SJCRH30 (cell line): ENCODE data around the gene SF3A2. TPM values are rescaled to one million over a fixed set of nuclear protein-coding genes. Genes with fewer than 3 reads are reported as not detected.

Experiments used
- DNase-seq, 2 experiments: peaks; one replicate each; pipeline ENCODE4 v3.0.0-alpha.2; 2015 to 2020
- H3K27ac ChIP-seq: fragments of 250-450 bp; sonication (Bioruptor Pico); 2 replicates; pipeline ENCODE4 v1.5.1; 2020; ENCODE audit warnings: mild to moderate bottlenecking, moderate library complexity
- H3K27me3 ChIP-seq: fragments of 250-450 bp; sonication (Bioruptor Pico); 2 replicates; pipeline ENCODE4 v1.5.1; 2020; ENCODE audit warnings: mild to moderate bottlenecking, moderate library complexity
- H3K36me3 ChIP-seq: fragments of 250-450 bp; sonication (Bioruptor Pico); 2 replicates; pipeline ENCODE4 v1.5.1; 2020; ENCODE audit warnings: mild to moderate bottlenecking, moderate library complexity
- H3K4me1 ChIP-seq: fragments of 250-450 bp; sonication (Bioruptor Pico); 2 replicates; pipeline ENCODE4 v1.5.1; 2020; ENCODE audit warnings: mild to moderate bottlenecking, moderate library complexity
- H3K4me3 ChIP-seq: fragments of 250-450 bp; sonication (Bioruptor Pico); 2 replicates; pipeline ENCODE4 v1.5.1; 2020; ENCODE audit warnings: mild to moderate bottlenecking, moderate library complexity
- H3K9me3 ChIP-seq: fragments of 250-450 bp; sonication (Bioruptor Pico); replicated peaks from 2 replicates; pipeline ENCODE4 v1.5.1; 2020; ENCODE audit warnings: mild to moderate bottlenecking, moderate library complexity
- total RNA-seq: library from RNA; depleted of rRNA; stranded (reverse); fragments of >200 nt; shearing (Covaris generic); gene quantifications from 2 replicates; pipeline ENCODE4 v1.2.3, GENCODE V29; 2014

SF3A2 gene
- total RNA-seq, 1 experiment from 2014 or later: 49.1 TPM

DNA sequence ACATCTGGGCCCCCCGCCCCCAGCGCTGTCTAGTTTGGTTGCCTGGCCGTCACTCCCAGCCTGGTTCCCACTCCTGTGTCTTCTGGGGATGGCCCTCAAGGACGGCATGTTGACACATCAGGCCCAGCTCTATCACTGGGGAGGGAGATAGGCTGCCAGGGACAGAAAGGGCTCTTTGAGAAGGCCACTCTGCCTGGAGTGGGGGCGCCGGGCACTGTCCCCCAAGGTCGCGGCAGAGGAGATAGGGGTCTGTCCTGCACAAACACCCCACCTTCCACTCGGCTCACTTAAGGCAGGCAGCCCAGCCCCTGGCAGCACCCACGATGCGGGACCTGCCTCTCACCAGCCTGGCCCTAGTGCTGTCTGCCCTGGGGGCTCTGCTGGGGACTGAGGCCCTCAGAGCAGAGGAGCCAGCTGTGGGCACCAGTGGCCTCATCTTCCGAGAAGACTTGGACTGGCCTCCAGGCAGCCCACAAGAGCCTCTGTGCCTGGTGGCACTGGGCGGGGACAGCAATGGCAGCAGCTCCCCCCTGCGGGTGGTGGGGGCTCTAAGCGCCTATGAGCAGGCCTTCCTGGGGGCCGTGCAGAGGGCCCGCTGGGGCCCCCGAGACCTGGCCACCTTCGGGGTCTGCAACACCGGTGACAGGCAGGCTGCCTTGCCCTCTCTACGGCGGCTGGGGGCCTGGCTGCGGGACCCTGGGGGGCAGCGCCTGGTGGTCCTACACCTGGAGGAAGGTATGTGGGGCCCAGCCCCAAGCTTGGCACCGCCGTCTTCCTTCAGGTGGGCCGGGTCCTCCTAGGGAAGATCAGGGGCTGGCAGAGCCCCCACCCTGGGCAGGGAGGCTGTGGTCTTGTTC, 12.6 kb downstream of the SF3A2 start, which contains the start of gene AMH:
TSS of gene AMH (plus strand) at position 314 of the 857 bp plus-strand sequence. CDS start at position 324, 10 bp downstream.
- H3K27me3 ChIP-seq: no peaks in the 10 kb centered on the region
- no peak within 1 kb of the TSS for H3K4me3 ChIP-seq
- H3K4me1 ChIP-seq: no peaks in the 10 kb centered on the region
- H3K36me3 ChIP-seq: peaks cover 67% of the 10 kb centered on the region
- H3K9me3 ChIP-seq: no peaks in the 10 kb centered on the region
- no peak for DNase-seq
- H3K27ac ChIP-seq: no peak within 1 kb of the TSS

- no peaks in the 10 kb centered on the region for H3K27me3 ChIP-seq
- H3K27ac ChIP-seq: no peak overlapping the region
- DNase-seq: no peak
- H3K36me3 ChIP-seq: peaks cover 59% of the 10 kb centered on the region
- H3K4me3 ChIP-seq: no peak overlapping the region
- peaks cover 4% of the 10 kb centered on the region for H3K4me1 ChIP-seq
- H3K9me3 ChIP-seq: no peaks in the 10 kb centered on the region
These were observed 13.5 kb downstream of the SF3A2 start for GRCh38 chr19:2249880-2250765.

- no peaks in the 10 kb centered on the region for H3K27me3 ChIP-seq
- H3K9me3 ChIP-seq: no peaks in the 10 kb centered on the region
- peaks cover 10% of the 10 kb centered on the region for H3K4me1 ChIP-seq
- H3K36me3 ChIP-seq: peaks cover 53% of the 10 kb centered on the region
- no peak for DNase-seq
- H3K4me3 ChIP-seq: no peak overlapping the region
- no peak overlapping the region for H3K27ac ChIP-seq
These were observed 14.1 kb downstream of the SF3A2 start for GRCh38 chr19:2250766-2251105.

GRCh38 chr19:2251106-2252054, 14.8 kb downstream of the SF3A2 start:
- H3K4me1 ChIP-seq: peaks cover 12% of the 10 kb centered on the region
- DNase-seq: no peak

DNA sequence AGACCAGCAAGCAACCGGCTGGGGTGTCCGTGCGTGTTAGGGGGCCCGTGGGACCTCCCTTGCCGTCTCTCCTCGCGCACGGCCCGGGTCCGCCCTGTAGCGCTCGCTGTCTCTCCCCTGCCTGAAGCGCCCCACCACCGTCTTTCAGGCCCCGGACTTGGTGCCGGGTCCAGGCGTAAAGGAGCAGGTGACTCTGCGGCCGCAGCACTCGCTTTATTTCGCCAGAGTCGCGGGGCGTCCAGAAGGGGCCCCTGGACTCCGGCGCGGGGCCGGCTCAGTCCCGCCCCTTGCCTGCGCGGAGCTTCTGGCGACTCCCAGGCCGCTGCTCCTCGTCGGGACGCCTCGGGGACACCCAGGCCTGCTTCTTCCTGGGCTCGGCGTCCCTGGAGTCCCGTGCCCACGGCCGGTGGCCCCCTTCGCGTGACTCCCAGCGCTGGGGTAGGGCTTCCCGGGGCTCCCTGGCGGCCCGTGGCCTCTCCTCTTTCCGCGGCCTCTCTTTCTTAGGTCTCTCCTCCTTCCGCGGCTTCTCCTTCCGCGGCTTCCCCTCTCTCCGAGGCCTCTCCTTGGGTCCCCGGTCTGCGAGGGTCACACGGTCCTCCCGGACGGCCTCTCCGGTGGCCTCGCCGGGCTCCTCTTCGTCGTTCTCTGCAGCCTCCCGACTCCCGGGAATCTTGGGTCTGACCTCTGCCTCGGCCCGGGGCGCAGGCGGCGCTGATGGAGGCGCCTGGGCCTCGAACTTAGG, 15.6 kb downstream of the SF3A2 start:
- H3K4me3 ChIP-seq: no peak overlapping the region
- no peak overlapping the region for H3K27ac ChIP-seq
- H3K9me3 ChIP-seq: no peaks in the 10 kb centered on the region
- DNase-seq: no peak
- no peaks in the 10 kb centered on the region for H3K27me3 ChIP-seq
- peaks cover 12% of the 10 kb centered on the region for H3K4me1 ChIP-seq
- peaks cover 40% of the 10 kb centered on the region for H3K36me3 ChIP-seq

More at GRCh38 chr19:2251106-2252054, 14.8 kb downstream of the SF3A2 start:
- Histone ChIP-seq H3K27ac (no peak overlapping the region), H3K4me3 (no peak overlapping the region), H3K9me3 (no peaks in the 10 kb centered on the region), H3K27me3 (no peaks in the 10 kb centered on the region), H3K36me3 (peaks cover 47% of the 10 kb centered on the region)

DNA sequence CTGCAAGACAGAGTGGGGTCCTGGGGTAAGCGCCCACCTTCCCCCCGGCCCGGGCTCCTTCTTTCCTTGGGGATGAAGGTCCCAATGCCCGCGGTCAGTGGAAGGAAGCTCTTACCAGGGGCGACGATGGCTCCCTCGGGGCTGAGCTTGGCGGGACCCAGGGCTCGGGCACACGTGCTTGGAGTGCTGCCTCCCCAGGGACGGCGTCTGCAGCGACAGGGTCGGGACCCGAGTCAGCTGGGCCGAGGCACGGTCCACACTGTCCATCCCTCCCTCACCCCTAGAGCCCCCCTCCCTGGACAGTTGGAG, 16.1 kb downstream of the SF3A2 start:
- Histone ChIP-seq H3K4me3 (no peak overlapping the region), H3K4me1 (peaks cover 15% of the 10 kb centered on the region), H3K9me3 (no peaks in the 10 kb centered on the region), H3K27ac (no peak overlapping the region), H3K27me3 (no peaks in the 10 kb centered on the region), H3K36me3 (peaks cover 35% of the 10 kb centered on the region)
- no peak for DNase-seq

- Histone ChIP-seq H3K36me3 (peaks cover 35% of the 10 kb centered on the region), H3K27ac (no peak overlapping the region), H3K9me3 (no peaks in the 10 kb centered on the region), H3K4me1 (peaks cover 16% of the 10 kb centered on the region), H3K4me3 (no peak overlapping the region), H3K27me3 (no peaks in the 10 kb centered on the region)
- no peak for DNase-seq
These were observed 16.8 kb downstream of the SF3A2 start for GRCh38 chr19:2253106-2254063.

GRCh38 chr19:2254064-2254872, 17.6 kb downstream of the SF3A2 start:
- H3K27ac ChIP-seq: no peak overlapping the region
- H3K27me3 ChIP-seq: no peaks in the 10 kb centered on the region
- peaks cover 26% of the 10 kb centered on the region for H3K36me3 ChIP-seq
- H3K9me3 ChIP-seq: no peaks in the 10 kb centered on the region
- no peak overlapping the region for H3K4me3 ChIP-seq
- peaks cover 16% of the 10 kb centered on the region for H3K4me1 ChIP-seq
- DNase-seq: no peak

DNA sequence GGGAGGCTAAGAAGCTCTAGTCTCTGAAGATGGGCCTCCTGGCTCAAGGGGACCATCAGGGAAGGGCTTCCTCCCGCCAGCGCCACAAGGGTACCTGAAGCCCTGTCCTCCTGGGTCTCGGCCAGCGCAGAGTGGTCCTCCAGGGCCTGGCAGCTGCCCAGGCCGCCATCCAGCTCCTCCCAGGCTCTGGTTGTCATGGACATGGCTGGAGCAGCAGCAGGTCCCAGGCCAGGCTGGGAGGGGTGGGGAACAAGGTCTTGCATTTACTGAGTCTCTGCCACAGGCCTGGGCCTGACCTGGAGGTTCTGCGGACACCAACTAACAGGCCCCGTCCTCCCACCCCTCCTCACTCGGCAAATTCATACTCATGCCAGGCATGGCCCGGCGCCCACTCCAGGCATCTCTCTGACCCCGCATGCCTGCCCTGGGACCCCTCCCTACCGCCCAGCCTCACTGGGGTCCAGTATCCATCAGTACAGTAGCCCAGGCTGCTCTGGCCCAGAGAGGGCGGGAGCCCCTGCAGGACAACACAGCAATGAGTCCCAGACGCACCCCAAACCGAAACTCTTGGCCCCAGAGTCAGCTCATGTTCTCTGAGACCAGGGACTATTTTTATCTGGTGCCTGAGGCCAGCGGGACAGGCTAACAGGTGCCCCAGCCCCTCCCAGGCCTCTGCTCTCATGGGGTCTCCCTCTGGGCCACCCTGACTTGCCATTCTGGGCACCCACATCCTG, 18.7 kb downstream of the SF3A2 start:
- H3K4me1 ChIP-seq: peaks cover 16% of the 10 kb centered on the region
- H3K9me3 ChIP-seq: no peaks in the 10 kb centered on the region
- peaks cover 18% of the 10 kb centered on the region for H3K36me3 ChIP-seq
- H3K27ac ChIP-seq: peak overlapping the region; percentile 96
- peak; percentile 71 to 75 for DNase-seq
- H3K27me3 ChIP-seq: no peaks in the 10 kb centered on the region
- peak overlapping the region; percentile 64 for H3K4me3 ChIP-seq

DNA sequence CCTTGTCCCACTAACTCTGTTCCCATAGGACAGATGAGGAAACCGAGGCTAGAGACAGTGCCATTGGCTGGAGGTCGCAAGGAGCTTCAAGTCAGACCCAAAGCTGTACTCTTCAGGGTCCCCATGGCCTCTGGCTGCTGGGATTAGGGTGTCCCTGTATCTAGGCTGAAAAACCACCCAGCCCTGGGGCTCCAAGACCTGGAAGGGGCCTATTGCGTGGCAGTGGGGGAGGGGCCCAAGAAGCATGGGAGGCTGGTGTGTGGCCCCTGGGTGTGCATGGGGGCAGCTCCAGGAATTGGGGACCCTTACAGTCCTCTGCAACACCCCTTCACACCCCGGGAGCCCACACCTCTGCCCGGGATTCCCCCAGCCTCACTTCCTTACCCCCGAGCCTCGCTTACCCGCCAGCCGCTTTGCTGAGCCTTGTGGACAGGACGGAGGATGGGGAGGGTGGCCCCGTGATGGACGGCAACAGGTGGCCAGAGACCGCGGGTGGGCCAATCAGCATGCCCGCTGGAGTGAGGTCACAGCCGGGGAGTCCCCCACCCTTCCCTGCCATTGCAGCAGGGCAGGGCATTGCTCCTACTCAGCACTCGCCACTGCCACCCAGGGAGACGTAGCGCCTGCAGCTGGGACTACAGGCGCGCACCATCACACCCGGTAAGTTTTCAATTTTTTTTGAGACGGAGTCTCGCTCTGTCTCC, 19.5 kb downstream of the SF3A2 start, which contains the start of gene JSRP1:
TSS of gene JSRP1 (minus strand) at position 436 of the 704 bp plus-strand sequence. CDS start 1,103 bp downstream, outside the sequence.
- peak; percentile 99 for DNase-seq
- Histone ChIP-seq H3K27ac (peak within 1 kb of the TSS; percentile 96), H3K4me1 (peaks cover 16% of the 10 kb centered on the region)

DNA sequence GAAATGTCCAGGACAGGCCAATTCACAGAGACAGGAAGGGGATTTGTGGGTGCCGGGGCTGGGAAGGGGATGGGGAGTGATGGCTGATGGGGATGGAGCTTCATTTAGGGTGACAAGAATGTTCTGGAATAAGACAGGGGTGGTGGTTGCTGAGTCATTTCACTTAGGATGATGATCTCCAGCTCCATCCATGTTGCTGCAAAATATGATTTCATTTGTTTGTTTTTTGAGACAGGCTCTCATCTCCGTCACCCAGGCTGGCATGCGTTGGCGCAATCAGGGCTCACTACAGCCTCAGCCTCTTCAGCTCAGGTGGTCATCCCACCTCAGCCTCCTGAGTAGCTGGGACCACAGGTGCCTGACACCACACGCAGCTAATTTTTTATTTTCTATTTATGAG, 22.7 kb downstream of the SF3A2 start:
- DNase-seq: no peak
- no peaks in the 10 kb centered on the region for H3K9me3 ChIP-seq
- H3K4me1 ChIP-seq: peaks cover 16% of the 10 kb centered on the region
- no peaks in the 10 kb centered on the region for H3K36me3 ChIP-seq
- H3K27me3 ChIP-seq: no peaks in the 10 kb centered on the region
- H3K27ac ChIP-seq: no peak overlapping the region
- no peak overlapping the region for H3K4me3 ChIP-seq

More for the DNA sequence above, 19.5 kb downstream of the SF3A2 start, which contains the start of gene JSRP1:
- Histone ChIP-seq H3K27me3 (no peaks in the 10 kb centered on the region), H3K4me3 (peak within 1 kb of the TSS; percentile 64), H3K9me3 (no peaks in the 10 kb centered on the region), H3K36me3 (peaks cover 15% of the 10 kb centered on the region)
